Measurements from ENCODE around the gene FGD5. TPM values are rescaled to one million over a fixed set of nuclear protein-coding genes. Genes with fewer than 3 reads are reported as not detected.

FGD5 gene
- total and polyA plus RNA-seq, 2 donors (not counting 1 experiment from before 2014, with no cell fraction given) = not detected

DNA sequence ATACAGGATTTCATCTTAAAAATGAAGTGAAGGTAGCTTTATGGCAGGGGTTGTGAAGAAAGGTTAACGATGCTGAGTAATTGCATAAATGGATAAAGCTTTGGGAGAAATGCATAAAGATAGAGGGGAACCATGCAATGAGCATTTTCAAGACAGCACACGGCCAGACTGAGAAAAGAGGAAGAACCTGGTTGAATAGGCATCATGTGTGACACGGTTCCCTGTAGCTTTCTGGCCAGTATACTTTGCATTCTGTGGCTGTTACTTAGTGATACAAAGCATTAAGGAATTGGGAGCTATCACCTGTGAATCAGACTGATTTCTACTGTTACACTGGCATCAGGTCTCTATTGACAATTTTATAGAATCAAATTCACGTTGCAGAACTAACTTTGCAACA lies 161.9 kb downstream of the FGD5 start:
- Histone ChIP-seq H3K27me3 (replicated peaks in 1 of 4; ENCODE audit: control extremely low read depth in 1 of 4, control insufficient read depth in 3 of 4, insufficient read depth in 4 of 4, low read length in 3 of 4) (no peaks in the 10 kb centered on the region), H3K4me1 (ENCODE audit: control insufficient read depth in 2 of 2, insufficient read depth in 2 of 2, low read length in 2 of 2) (peaks cover 9 to 12% of the 10 kb centered on the region in 2 donors), H4K20me1 (ENCODE audit: control insufficient read depth, insufficient read depth, low read length, poor library complexity, severe bottlenecking) (peaks cover 13% of the 10 kb centered on the region), H3K27ac (ENCODE audit: low read length in 2 of 2) (peak overlapping the region; percentile 3 to 66), H3K4me2 (replicated peaks; ENCODE audit: low read depth, low read length, poor library complexity, severe bottlenecking) (no peak overlapping the region), H2AFZ (ENCODE audit: insufficient read depth, low read depth, low read length, poor library complexity, severe bottlenecking) (no peak overlapping the region), H3K36me3 (replicated peaks in 1 of 2; ENCODE audit: control extremely low read depth in 1 of 2, control insufficient read depth in 1 of 2, extremely low read depth in 1 of 2, insufficient read depth in 2 of 2, low read length in 1 of 2) (peaks cover 2% of the 10 kb centered on the region in 2 experiments), H3K4me3 (ENCODE audit: control extremely low read depth in 1 of 5, extremely low read depth in 1 of 5, insufficient read depth in 1 of 5, low read depth in 2 of 5, low read length in 4 of 5) (no peak overlapping the region), H3K9me3 (ENCODE audit: control extremely low read depth in 1 of 3, control insufficient read depth in 2 of 3, insufficient read depth in 1 of 3, low read length in 2 of 3) (peaks cover 0 to 4% (median 0%) of the 10 kb centered on the region in 3 donors), H3K9ac (ENCODE audit: low read length) (no peak overlapping the region), H3K79me2 (ENCODE audit: control insufficient read depth, insufficient read depth, low read length) (peaks cover 65% of the 10 kb centered on the region)
- DNase-seq = peak; percentile 72
- POLR2A ChIA-PET = interaction anchor here (1.0 to 1.5 kb wide), 3 partner anchors 17 to 34 kb away, joined by 3 to 4 read pairs (median 3); partner anchors contain the start of gene NR2C2
- WGBS (ENCODE audit: insufficient coverage) = 31% methylated on average over 4 of the region's 4 CpGs
- H3K4me3 Mint-ChIP-seq = no peak overlapping the region
- no peaks in the 10 kb centered on the region for H3K9me3 Mint-ChIP-seq (ENCODE audit: insufficient read depth)
- CTCF ChIA-PET = interaction anchor here (0.7 to 1.3 kb wide), 3 partner anchors 32 to 70 kb away, joined by 3 to 4 read pairs (median 3); no protein-coding TSS in a partner anchor
- peak; percentile 96 for ATAC-seq (ENCODE audit: low read depth)
- H3K27ac Mint-ChIP-seq = peak overlapping the region; percentile 70
- no peak for TF ChIP-seq EZH2 (IDR thresholded peaks at IDR 0.05; ENCODE audit: borderline replicate concordance, insufficient read depth, low read depth, low read length, poor library complexity, severe bottlenecking)
- no peak for TF ChIP-seq CTCF (IDR thresholded peaks at IDR 0.05)
- H3K4me1 Mint-ChIP-seq = peaks cover 32% of the 10 kb centered on the region
- no peaks in the 10 kb centered on the region for H3K27me3 Mint-ChIP-seq
- intact Hi-C loops (cut with micrococcal nuclease) = no loop called here

Other genes with a start within 250 kb of the FGD5 start
- gene CCDC174, start 167.2 kb upstream of the FGD5 start, total RNA-seq = 36.5 and 47.1 TPM in 2 replicates
- 9.9 and 25.6 TPM in 2 replicates for gene CCDC174, start 167.2 kb upstream of the FGD5 start, polyA plus RNA-seq
- 0.27 and 0.34 TPM in 2 replicates for gene C3orf20, start 143.8 kb upstream of the FGD5 start, total RNA-seq
- gene C3orf20, start 143.8 kb upstream of the FGD5 start, polyA plus RNA-seq = 0.12 TPM in 1 of 2 replicates, not detected in the other
- 96.9 and 102 TPM in 2 replicates for gene NR2C2, start 128.6 kb downstream of the FGD5 start, total RNA-seq
- 22.8 and 29.8 TPM in 2 replicates for gene NR2C2, start 128.6 kb downstream of the FGD5 start, polyA plus RNA-seq
- gene MRPS25, start 246.4 kb downstream of the FGD5 start, total RNA-seq = 105 and 108 TPM in 2 replicates
- gene MRPS25, start 246.4 kb downstream of the FGD5 start, polyA plus RNA-seq = 94.9 and 125 TPM in 2 replicates